ENCODE data around the gene EPO. TPM values are rescaled to one million over a fixed set of nuclear protein-coding genes. Genes with fewer than 3 reads are reported as not detected.
A peak's percentile ranks its signal among the peaks of the same experiment; 100 is the strongest.

Gene EPO
- total RNA-seq, 1 donor, result not detected

DNA sequence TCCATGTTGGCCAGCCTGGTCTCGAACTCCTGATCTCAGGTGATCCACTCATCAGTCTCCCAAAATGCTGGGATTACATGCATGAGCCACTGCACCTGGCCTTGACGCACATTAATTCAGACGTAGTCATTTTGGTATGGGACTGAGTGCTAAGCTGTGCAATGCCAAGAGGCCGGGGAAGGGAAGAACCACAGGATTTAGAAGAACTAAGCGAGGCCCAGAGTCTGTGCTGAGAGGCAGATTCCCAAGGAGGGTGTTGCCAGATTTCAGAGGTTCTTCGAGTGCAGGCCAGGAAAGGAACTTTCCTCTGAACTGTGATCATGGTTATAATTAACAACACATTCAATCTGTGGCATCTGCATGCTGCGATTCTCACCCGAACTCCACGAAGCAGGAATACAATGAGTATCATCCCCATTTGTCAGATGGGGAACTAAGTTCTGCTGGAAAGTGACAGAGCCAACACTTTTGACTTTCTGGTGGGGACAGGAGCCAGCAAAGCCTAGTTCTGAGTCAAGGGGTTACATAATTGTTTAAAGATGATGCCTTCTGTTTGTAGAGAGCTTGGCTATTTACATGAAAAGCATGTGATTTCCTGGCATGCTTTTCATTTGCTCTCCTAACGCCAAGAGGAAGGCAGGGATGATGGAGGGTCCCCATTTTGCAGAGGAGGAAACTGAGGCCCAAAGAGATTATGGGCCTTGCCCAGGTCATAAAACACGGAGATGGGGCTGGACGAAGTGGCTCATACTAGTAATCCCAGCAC, 6.9 kb downstream of the EPO start:
- peak overlapping the region; percentile 41 for H3K4me2 ChIP-seq (ENCODE audit: insufficient read depth, low read length)
- H2AFZ ChIP-seq (ENCODE audit: low read length), result no peak overlapping the region
- no peaks in the 10 kb centered on the region for H3K79me2 ChIP-seq (ENCODE audit: insufficient read depth, low read length)
- H3K27me3 ChIP-seq (ENCODE audit: insufficient read depth, low read length), result peaks cover 18% of the 10 kb centered on the region
- peak; percentile 68 for DNase-seq (ENCODE audit: insufficient read length, low spot score, missing footprints)
- H3K36me3 ChIP-seq (ENCODE audit: insufficient read depth, low read length), result no peaks in the 10 kb centered on the region
- no peaks in the 10 kb centered on the region for H4K20me1 ChIP-seq (ENCODE audit: insufficient read depth, low read length)
- TF ChIP-seq, protein P1, sequence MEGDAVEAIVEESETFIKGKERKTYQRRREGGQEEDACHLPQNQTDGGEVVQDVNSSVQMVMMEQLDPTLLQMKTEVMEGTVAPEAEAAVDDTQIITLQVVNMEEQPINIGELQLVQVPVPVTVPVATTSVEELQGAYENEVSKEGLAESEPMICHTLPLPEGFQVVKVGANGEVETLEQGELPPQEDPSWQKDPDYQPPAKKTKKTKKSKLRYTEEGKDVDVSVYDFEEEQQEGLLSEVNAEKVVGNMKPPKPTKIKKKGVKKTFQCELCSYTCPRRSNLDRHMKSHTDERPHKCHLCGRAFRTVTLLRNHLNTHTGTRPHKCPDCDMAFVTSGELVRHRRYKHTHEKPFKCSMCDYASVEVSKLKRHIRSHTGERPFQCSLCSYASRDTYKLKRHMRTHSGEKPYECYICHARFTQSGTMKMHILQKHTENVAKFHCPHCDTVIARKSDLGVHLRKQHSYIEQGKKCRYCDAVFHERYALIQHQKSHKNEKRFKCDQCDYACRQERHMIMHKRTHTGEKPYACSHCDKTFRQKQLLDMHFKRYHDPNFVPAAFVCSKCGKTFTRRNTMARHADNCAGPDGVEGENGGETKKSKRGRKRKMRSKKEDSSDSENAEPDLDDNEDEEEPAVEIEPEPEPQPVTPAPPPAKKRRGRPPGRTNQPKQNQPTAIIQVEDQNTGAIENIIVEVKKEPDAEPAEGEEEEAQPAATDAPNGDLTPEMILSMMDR (IDR thresholded peaks at IDR 0.05; ENCODE audit: extremely low read depth, low read depth, low read length), result no peak
- H3K27ac ChIP-seq (ENCODE audit: low read depth, low read length), result peak overlapping the region; percentile 51
- H3K4me1 ChIP-seq (ENCODE audit: insufficient read depth, low read length), result peaks cover 19% of the 10 kb centered on the region
- no peaks in the 10 kb centered on the region for H3K9me3 ChIP-seq (ENCODE audit: low read depth, low read length)
- no peak overlapping the region for H3K4me3 ChIP-seq (ENCODE audit: insufficient read depth, low read length)

DNA sequence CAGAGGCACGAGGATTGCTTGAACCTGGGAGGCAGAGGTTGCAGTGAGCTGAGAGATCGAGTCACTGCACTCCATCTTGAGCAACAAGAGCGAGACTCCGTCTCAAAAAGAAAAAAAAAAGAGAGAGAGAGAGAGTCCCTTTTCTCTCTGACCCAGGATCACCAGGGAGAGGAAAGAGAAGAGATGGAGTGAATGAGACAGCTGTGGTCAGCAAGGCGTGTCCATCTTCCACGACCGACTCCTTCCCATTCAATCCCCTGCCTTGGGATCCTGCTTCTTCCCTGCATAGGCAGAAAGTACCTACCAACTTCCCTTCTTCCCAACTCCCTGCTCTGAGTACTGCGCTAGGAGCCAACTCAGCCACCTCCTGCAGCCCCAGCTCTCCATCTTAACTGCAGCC, 7.9 kb downstream of the EPO start:
- Histone ChIP-seq H3K27me3 (ENCODE audit: insufficient read depth, low read length) (peaks cover 8% of the 10 kb centered on the region), H3K4me3 (ENCODE audit: insufficient read depth, low read length) (no peak overlapping the region), H3K27ac (ENCODE audit: low read depth, low read length) (no peak overlapping the region), H2AFZ (ENCODE audit: low read length) (no peak overlapping the region), H3K4me1 (ENCODE audit: insufficient read depth, low read length) (peaks cover 19% of the 10 kb centered on the region), H3K79me2 (ENCODE audit: insufficient read depth, low read length) (no peaks in the 10 kb centered on the region), H3K36me3 (ENCODE audit: insufficient read depth, low read length) (no peaks in the 10 kb centered on the region), H3K4me2 (ENCODE audit: insufficient read depth, low read length) (no peak overlapping the region), H4K20me1 (ENCODE audit: insufficient read depth, low read length) (no peaks in the 10 kb centered on the region), H3K9me3 (ENCODE audit: low read depth, low read length) (no peaks in the 10 kb centered on the region)
- TF ChIP-seq, protein P1 (IDR thresholded peaks at IDR 0.05; ENCODE audit: extremely low read depth, low read depth, low read length), result no peak
- DNase-seq (ENCODE audit: insufficient read length, low spot score, missing footprints), result no peak

DNA sequence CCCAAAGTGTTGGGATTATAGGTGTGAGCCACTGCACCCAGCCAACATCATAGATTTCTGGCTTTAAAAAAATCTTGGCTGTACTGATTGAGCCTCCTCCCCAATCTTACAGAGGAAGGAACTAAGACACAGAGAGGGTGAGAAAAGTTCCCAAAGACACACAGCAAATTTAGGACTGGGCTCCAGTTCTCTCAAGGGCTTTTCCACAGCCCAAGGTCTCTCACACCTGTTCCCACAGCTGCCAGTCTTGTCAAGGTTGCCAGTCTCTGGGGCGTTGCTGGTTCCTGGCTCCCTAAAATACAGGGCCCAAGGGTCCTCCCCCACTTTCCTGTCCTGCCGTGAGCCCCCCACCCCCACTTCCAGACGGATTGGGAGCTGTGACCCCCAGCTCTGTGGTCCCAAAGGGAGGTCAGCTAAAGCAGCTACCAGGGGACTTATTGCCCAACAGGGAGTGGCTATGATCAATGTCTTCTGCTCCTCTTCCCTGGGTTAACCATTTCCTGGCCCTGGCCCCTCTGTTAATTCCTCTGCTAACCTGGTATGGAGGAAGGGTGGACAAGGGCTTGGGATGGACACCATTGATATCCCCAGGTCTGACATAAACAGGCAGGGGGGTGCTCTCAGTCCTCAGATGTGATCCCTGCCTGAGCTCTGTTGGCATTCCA, 10.0 kb downstream of the EPO start:
- no peak overlapping the region for H3K4me2 ChIP-seq (ENCODE audit: insufficient read depth, low read length)
- H3K4me3 ChIP-seq (ENCODE audit: insufficient read depth, low read length), result no peak overlapping the region
- H3K36me3 ChIP-seq (ENCODE audit: insufficient read depth, low read length), result no peaks in the 10 kb centered on the region
- no peak for DNase-seq (ENCODE audit: insufficient read length, low spot score, missing footprints)
- H2AFZ ChIP-seq (ENCODE audit: low read length), result no peak overlapping the region
- no peak overlapping the region for H3K27ac ChIP-seq (ENCODE audit: low read depth, low read length)
- H3K79me2 ChIP-seq (ENCODE audit: insufficient read depth, low read length), result no peaks in the 10 kb centered on the region
- no peaks in the 10 kb centered on the region for H3K9me3 ChIP-seq (ENCODE audit: low read depth, low read length)
- no peaks in the 10 kb centered on the region for H4K20me1 ChIP-seq (ENCODE audit: insufficient read depth, low read length)
- no peaks in the 10 kb centered on the region for H3K27me3 ChIP-seq (ENCODE audit: insufficient read depth, low read length)
- TF ChIP-seq, protein P1 (IDR thresholded peaks at IDR 0.05; ENCODE audit: extremely low read depth, low read depth, low read length), result no peak
- H3K4me1 ChIP-seq (ENCODE audit: insufficient read depth, low read length), result peaks cover 19% of the 10 kb centered on the region

DNA sequence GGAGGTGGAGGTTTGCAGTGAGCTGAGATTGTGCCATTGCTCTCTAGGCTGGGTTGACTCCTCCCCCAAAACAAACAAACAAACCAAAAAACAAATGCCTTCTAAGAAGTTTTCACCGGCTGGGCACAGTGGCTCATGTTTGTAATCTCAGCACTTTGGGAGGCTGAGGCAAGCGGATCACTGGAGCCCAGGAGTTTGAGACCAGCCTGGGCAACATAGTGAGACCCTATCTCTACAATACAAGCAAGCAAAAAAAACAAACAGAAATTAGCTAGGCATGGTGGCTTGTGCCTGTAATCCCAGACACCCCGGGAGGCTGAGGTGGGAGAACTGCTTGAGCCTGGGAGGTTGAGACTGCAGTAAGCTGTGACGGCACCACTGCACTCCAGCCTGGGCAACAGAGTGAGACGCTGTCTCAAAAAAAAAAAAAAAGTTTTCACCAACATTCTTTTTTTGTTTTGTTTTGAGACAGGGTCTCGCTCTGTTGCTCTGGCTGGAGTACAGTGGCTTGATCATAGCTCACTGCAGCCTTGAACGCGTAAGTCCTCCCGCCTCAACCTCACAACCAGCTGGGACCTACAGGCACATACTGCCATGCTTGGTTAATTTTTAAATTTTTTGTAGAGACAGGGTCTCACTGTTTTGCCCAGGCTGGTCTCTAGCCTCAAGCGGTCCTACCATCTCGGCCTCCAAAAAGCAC, 11.8 kb downstream of the EPO start:
- TF ChIP-seq, protein P1 (IDR thresholded peaks at IDR 0.05; ENCODE audit: extremely low read depth, low read depth, low read length), result no peak
- H3K27ac ChIP-seq (ENCODE audit: low read depth, low read length), result no peak overlapping the region
- H3K4me3 ChIP-seq (ENCODE audit: insufficient read depth, low read length), result no peak overlapping the region
- no peaks in the 10 kb centered on the region for H3K36me3 ChIP-seq (ENCODE audit: insufficient read depth, low read length)
- no peaks in the 10 kb centered on the region for H3K9me3 ChIP-seq (ENCODE audit: low read depth, low read length)
- H3K27me3 ChIP-seq (ENCODE audit: insufficient read depth, low read length), result no peaks in the 10 kb centered on the region
- H3K79me2 ChIP-seq (ENCODE audit: insufficient read depth, low read length), result no peaks in the 10 kb centered on the region
- H4K20me1 ChIP-seq (ENCODE audit: insufficient read depth, low read length), result no peaks in the 10 kb centered on the region
- H2AFZ ChIP-seq (ENCODE audit: low read length), result no peak overlapping the region
- peaks cover 6% of the 10 kb centered on the region for H3K4me1 ChIP-seq (ENCODE audit: insufficient read depth, low read length)
- no peak for DNase-seq (ENCODE audit: insufficient read length, low spot score, missing footprints)
- H3K4me2 ChIP-seq (ENCODE audit: insufficient read depth, low read length), result no peak overlapping the region

Measured in osteoblast (primary cell).